Spleen (tissue), 7 donors: ENCODE results near the gene MKS1.

Experiments used
- POLR2A ChIP-seq, 3 donors: fragments of 450-650 bp; IDR thresholded peaks; one replicate each; pipeline ENCODE4 v1.5.1; 2017; ENCODE audit warnings: antibody characterized with exemption in 3 of 3, mild to moderate bottlenecking in 1 of 3
- TF ChIP-seq, protein P1 (sequence below), 11 experiments: fragments of 200-600 bp in 7 of 11; fragments of 450-650 bp in 4 of 11; sonication (generic) in 4 of 11; IDR thresholded peaks in 8 of 11; conservative IDR thresholded peaks in 3 of 11; 1 replicate in 7 of 11; 2 replicates in 4 of 11; pipeline versions ENCODE4 v1.4.0 to v1.8.0; 2016 to 2021; ENCODE audit warnings: antibody characterized with exemption in 11 of 11, inconsistent platforms in 4 of 11, mild to moderate bottlenecking in 1 of 11
- donor health status: DM: no; HTN: no; CAD: no; lungs with moderate emphysema.
- donor health status: DM: no; HTN: no; CAD: no.
- donor health status: DM: no; HTN: no; CAD: no.

DNA sequence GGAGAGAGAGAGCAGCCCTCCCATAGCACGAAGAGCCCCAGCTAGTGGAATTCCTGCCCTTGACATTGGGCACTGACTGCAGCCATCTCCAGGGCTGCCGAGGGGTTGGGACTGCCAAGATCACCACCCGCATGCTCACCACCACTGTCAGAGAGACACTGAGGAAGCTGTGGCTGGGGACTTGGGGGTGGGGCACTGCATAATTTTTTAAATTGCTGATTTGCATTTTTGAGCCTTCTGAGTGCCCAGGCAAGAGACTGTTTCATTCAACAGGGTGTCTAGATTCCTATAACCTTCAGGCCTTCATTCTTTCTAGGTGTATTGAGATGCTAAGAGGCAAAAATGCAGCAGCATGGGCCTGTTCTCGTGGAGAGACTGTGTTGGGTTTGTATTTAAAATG, 35.5 kb downstream of the MKS1 start:
- TF ChIP-seq, protein P1, sequence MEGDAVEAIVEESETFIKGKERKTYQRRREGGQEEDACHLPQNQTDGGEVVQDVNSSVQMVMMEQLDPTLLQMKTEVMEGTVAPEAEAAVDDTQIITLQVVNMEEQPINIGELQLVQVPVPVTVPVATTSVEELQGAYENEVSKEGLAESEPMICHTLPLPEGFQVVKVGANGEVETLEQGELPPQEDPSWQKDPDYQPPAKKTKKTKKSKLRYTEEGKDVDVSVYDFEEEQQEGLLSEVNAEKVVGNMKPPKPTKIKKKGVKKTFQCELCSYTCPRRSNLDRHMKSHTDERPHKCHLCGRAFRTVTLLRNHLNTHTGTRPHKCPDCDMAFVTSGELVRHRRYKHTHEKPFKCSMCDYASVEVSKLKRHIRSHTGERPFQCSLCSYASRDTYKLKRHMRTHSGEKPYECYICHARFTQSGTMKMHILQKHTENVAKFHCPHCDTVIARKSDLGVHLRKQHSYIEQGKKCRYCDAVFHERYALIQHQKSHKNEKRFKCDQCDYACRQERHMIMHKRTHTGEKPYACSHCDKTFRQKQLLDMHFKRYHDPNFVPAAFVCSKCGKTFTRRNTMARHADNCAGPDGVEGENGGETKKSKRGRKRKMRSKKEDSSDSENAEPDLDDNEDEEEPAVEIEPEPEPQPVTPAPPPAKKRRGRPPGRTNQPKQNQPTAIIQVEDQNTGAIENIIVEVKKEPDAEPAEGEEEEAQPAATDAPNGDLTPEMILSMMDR (IDR thresholded peaks at IDR 0.05 in 8 of 11, conservative IDR thresholded peaks at IDR 0.05 in 3 of 11): no peak
- TF ChIP-seq POLR2A (IDR thresholded peaks at IDR 0.05): no peak
